ENCODE data around the gene SEH1L.
A peak's percentile ranks its signal among the peaks of the same experiment; 100 is the strongest.
"Not testable (repeated sequence)": the region's sequence is repeated elsewhere in the genome, so short reads cannot be mapped to it uniquely, and the experiment has no call there.

SEH1L gene

DNA sequence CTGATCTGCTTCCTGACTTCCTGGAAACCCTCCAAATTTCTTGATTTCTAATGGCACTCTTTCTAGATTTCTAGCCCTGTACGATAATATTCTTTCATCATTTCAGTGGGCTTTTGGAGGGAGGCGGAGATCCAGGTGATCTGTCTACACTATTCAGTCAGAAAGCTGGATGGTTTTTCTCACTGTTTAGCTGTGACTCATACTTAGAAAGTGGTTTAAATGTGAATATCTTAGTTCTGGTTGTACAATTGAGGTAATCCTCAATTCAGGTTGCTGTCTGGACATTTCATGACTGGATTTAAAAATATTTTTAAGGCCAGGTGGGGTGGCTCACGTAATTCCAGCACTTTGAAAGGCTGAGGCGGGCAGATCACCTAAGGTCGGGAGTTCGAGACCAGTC lies 20.8 kb downstream of the SEH1L start:
- Mint-ChIP-seq H3K36me3 (ENCODE audit: low read depth) (peaks cover 68% of the 10 kb centered on the region), H3K4me1 (ENCODE audit: low read depth) (peaks cover 14% of the 10 kb centered on the region), H3K9me3 (no peaks in the 10 kb centered on the region), H3K4me3 (no peak overlapping the region), H3K27ac (no peak overlapping the region), H3K27me3 (no peaks in the 10 kb centered on the region)

- H3K9me3 Mint-ChIP-seq = no peaks in the 10 kb centered on the region
- no peak overlapping the region for H3K4me3 Mint-ChIP-seq
- no peak overlapping the region for H3K27ac Mint-ChIP-seq
- H3K4me1 Mint-ChIP-seq (ENCODE audit: low read depth) = peaks cover 1% of the 10 kb centered on the region
- no peaks in the 10 kb centered on the region for H3K27me3 Mint-ChIP-seq
- peaks cover 68% of the 10 kb centered on the region for H3K36me3 Mint-ChIP-seq (ENCODE audit: low read depth)
These were observed 25.9 kb downstream of the SEH1L start for GRCh38 chr18:12973562-12974213.

- Mint-ChIP-seq H3K27me3 (no peaks in the 10 kb centered on the region), H3K4me3 (no peak overlapping the region), H3K27ac (peak overlapping the region; percentile 31), H3K36me3 (ENCODE audit: low read depth) (peaks cover 61% of the 10 kb centered on the region), H3K9me3 (no peaks in the 10 kb centered on the region), H3K4me1 (ENCODE audit: low read depth) (no peaks in the 10 kb centered on the region)
These were observed 27.7 kb downstream of the SEH1L start for GRCh38 chr18:12975488-12975887.

- Mint-ChIP-seq H3K27ac (no peak overlapping the region), H3K27me3 (no peaks in the 10 kb centered on the region), H3K9me3 (no peaks in the 10 kb centered on the region), H3K4me1 (ENCODE audit: low read depth) (no peaks in the 10 kb centered on the region), H3K4me3 (no peak overlapping the region), H3K36me3 (ENCODE audit: low read depth) (peaks cover 54% of the 10 kb centered on the region)
These were observed 28.5 kb downstream of the SEH1L start for GRCh38 chr18:12976305-12976704.

GRCh38 chr18:12980065-12980464 lies 32.3 kb downstream of the SEH1L start:
- H3K9me3 Mint-ChIP-seq; H3K4me1 Mint-ChIP-seq (ENCODE audit: low read depth); H3K4me3 Mint-ChIP-seq; H3K27me3 Mint-ChIP-seq; H3K27ac Mint-ChIP-seq: not testable (repeated sequence)
- peaks cover 51% of the 10 kb centered on the region for H3K36me3 Mint-ChIP-seq (ENCODE audit: low read depth)

- H3K4me3 Mint-ChIP-seq = peak overlapping the region; percentile 98
- H3K27ac Mint-ChIP-seq = peak overlapping the region; percentile 96
These were observed 41.7 kb downstream of the SEH1L start for GRCh38 chr18:12989397-12990122.

GRCh38 chr18:12990123-12990475 lies 42.3 kb downstream of the SEH1L start:
- peaks cover 22% of the 10 kb centered on the region for H3K4me1 Mint-ChIP-seq (ENCODE audit: low read depth)
- peak overlapping the region; percentile 96 for H3K27ac Mint-ChIP-seq
- no peaks in the 10 kb centered on the region for H3K27me3 Mint-ChIP-seq
- H3K9me3 Mint-ChIP-seq = no peaks in the 10 kb centered on the region
- peaks cover 30% of the 10 kb centered on the region for H3K36me3 Mint-ChIP-seq (ENCODE audit: low read depth)
- H3K4me3 Mint-ChIP-seq = peak overlapping the region; percentile 98

More at GRCh38 chr18:12989397-12990122, 41.7 kb downstream of the SEH1L start:
- H3K4me1 Mint-ChIP-seq (ENCODE audit: low read depth) = peaks cover 22% of the 10 kb centered on the region
- H3K36me3 Mint-ChIP-seq (ENCODE audit: low read depth) = peaks cover 33% of the 10 kb centered on the region
- no peaks in the 10 kb centered on the region for H3K9me3 Mint-ChIP-seq
- H3K27me3 Mint-ChIP-seq = no peaks in the 10 kb centered on the region

DNA sequence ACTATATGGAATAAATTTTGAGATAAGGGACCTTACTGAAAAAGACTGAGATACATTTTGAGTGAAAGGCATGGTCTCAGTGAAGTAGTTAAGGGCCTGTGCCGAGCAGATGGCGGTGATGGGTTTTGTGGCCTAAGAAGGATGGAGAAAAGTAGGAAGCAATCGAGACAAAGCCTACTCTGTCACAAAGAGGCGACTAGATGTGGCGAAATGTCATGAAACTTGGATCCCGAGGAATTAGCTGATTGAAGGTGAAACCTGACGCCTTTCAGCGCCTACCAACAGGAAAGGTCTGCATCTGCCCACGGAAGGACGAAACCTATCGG lies 42.8 kb downstream of the SEH1L start:
- Mint-ChIP-seq H3K36me3 (ENCODE audit: low read depth) (peaks cover 28% of the 10 kb centered on the region), H3K27ac (peak overlapping the region; percentile 96)

GRCh38 chr18:12990967-12991820 lies 43.4 kb downstream of the SEH1L start, which contains the start of gene CEP192:
TSS of gene CEP192 (plus strand) at chr18:12991362. CDS start at chr18:12999425, 8,063 bp downstream.
- Mint-ChIP-seq H3K4me3 (peak within 1 kb of the TSS; percentile 98), H3K4me1 (ENCODE audit: low read depth) (peaks cover 22% of the 10 kb centered on the region), H3K27me3 (no peaks in the 10 kb centered on the region), H3K27ac (peak within 1 kb of the TSS; percentile 96), H3K36me3 (ENCODE audit: low read depth) (peaks cover 24% of the 10 kb centered on the region), H3K9me3 (no peaks in the 10 kb centered on the region)

More for the DNA sequence above, 42.8 kb downstream of the SEH1L start:
- Mint-ChIP-seq H3K9me3 (no peaks in the 10 kb centered on the region), H3K4me1 (ENCODE audit: low read depth) (peaks cover 22% of the 10 kb centered on the region), H3K27me3 (no peaks in the 10 kb centered on the region), H3K4me3 (peak overlapping the region; percentile 98)

GRCh38 chr18:12991821-12992179 lies 44.0 kb downstream of the SEH1L start:
- H3K4me1 Mint-ChIP-seq (ENCODE audit: low read depth) = peaks cover 22% of the 10 kb centered on the region
- peaks cover 21% of the 10 kb centered on the region for H3K36me3 Mint-ChIP-seq (ENCODE audit: low read depth)
- no peaks in the 10 kb centered on the region for H3K9me3 Mint-ChIP-seq
- H3K27ac Mint-ChIP-seq = peak overlapping the region; percentile 96
- H3K27me3 Mint-ChIP-seq = no peaks in the 10 kb centered on the region
- H3K4me3 Mint-ChIP-seq = peak overlapping the region; percentile 98

GRCh38 chr18:12993439-12993838 lies 45.6 kb downstream of the SEH1L start:
- no peaks in the 10 kb centered on the region for H3K9me3 Mint-ChIP-seq
- no peak overlapping the region for H3K27ac Mint-ChIP-seq
- peaks cover 18% of the 10 kb centered on the region for H3K36me3 Mint-ChIP-seq (ENCODE audit: low read depth)
- peaks cover 28% of the 10 kb centered on the region for H3K4me1 Mint-ChIP-seq (ENCODE audit: low read depth)
- peak overlapping the region; percentile 98 for H3K4me3 Mint-ChIP-seq
- H3K27me3 Mint-ChIP-seq = no peaks in the 10 kb centered on the region

DNA sequence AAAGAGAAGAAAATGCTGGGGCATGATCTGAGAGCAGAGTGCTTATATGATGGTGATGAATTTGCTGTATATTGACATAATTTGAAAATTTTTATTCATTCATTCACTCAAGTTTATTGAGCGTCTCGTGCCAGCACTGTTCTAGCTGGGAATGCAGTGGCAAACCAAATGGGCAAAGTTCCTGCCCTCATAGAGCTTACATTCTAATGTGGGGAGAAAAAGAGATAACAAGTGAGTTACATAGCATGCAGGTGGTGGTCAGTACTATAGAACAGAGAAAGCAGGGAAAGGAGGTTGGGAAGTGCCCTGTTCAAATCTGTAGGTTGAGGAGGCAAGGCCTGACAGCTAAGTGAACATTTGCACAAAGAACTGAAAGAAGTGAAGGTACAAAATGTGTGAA lies 47.6 kb downstream of the SEH1L start:
- Mint-ChIP-seq H3K4me3 (no peak overlapping the region), H3K36me3 (ENCODE audit: low read depth) (peaks cover 21% of the 10 kb centered on the region), H3K9me3 (no peaks in the 10 kb centered on the region), H3K4me1 (ENCODE audit: low read depth) (peaks cover 29% of the 10 kb centered on the region), H3K27me3 (no peaks in the 10 kb centered on the region), H3K27ac (no peak overlapping the region)

- Mint-ChIP-seq H3K4me3 (no peak overlapping the region), H3K4me1 (ENCODE audit: low read depth) (peaks cover 23% of the 10 kb centered on the region), H3K9me3 (no peaks in the 10 kb centered on the region), H3K27me3 (no peaks in the 10 kb centered on the region), H3K36me3 (ENCODE audit: low read depth) (peaks cover 21% of the 10 kb centered on the region), H3K27ac (no peak overlapping the region)
These were observed 48.2 kb downstream of the SEH1L start for GRCh38 chr18:12995952-12996477.

DNA sequence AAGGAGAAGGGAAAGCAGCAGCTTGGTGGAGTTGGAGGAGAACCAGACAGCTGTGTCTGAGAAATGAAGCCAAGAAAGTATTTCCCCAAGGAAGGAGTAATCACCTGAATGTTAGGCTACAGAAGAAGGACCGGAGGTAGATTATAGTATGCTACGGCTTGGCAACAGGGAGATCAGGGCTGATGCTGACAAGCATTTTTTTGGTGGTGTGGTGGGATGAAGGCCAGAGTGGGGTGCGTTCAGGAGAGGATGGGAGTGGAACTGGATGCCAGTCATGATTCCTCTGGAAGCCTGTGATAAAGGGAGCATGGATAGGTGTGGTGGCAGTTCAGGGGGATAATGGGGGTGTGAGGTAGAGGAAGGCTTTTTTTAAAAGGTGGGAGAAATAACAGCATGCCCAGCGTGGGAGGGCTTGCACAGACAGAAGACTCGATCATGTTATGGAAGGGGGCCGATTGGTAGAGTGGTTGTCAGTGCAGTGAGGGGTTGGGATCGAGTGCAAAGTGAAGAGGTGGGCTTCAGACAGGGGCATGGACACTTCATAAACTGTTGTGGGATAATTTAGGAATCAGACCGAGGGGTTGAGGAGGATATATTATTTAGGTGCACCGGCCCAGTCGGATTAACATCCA lies 49.0 kb downstream of the SEH1L start:
- no peak overlapping the region for H3K27ac Mint-ChIP-seq
- no peaks in the 10 kb centered on the region for H3K27me3 Mint-ChIP-seq
- H3K9me3 Mint-ChIP-seq = no peaks in the 10 kb centered on the region
- H3K36me3 Mint-ChIP-seq (ENCODE audit: low read depth) = peaks cover 19% of the 10 kb centered on the region
- no peak overlapping the region for H3K4me3 Mint-ChIP-seq
- H3K4me1 Mint-ChIP-seq (ENCODE audit: low read depth) = peaks cover 18% of the 10 kb centered on the region

Data from stimulated activated naive CD8-positive, alpha-beta T cell treated with anti-CD3 and anti-CD28 coated beads, Interleukin-15, Interleukin-2, amounts not matched to agents 100 ng/mL and 50 ng/mL, for 24 hours (primary cell).